Measurements from ENCODE around the gene SIX3. TPM values are rescaled to one million over a fixed set of nuclear protein-coding genes. Genes with fewer than 3 reads are reported as not detected.

SIX3 gene
- total and polyA plus RNA-seq, 8 donors = 0.19 to 1.7 (median 0.31) TPM

DNA sequence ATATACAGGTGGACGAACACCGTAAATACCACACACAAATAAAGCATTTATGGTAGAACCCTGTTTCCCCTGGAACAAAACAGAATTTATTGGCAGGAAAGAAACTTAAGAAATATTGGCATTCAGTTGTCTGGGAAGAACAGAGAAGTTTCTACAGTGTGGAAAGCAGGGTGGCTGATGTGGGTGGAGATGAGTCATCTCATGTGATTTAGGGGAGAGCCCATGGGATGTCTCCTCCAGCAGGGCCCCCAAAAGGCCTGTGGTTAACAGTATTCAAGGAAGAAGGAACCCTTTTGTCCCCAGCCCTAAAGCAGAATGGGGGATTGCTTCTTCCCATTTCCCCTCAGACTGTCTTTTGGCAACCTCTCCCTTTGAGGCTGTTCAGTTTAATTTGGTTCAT lies 24.2 kb downstream of the SIX3 start:
- no peak overlapping the region for H3K4me3 ChIP-seq
- H3K27me3 ChIP-seq = peaks cover 0 to 3% (median 0%) of the 10 kb centered on the region in 4 donors
- H3K4me1 ChIP-seq = no peaks in the 10 kb centered on the region
- WGBS, 2 donors = 91 to 96% methylated on average over 2 of the region's 2 CpGs
- TF ChIP-seq, protein P1, sequence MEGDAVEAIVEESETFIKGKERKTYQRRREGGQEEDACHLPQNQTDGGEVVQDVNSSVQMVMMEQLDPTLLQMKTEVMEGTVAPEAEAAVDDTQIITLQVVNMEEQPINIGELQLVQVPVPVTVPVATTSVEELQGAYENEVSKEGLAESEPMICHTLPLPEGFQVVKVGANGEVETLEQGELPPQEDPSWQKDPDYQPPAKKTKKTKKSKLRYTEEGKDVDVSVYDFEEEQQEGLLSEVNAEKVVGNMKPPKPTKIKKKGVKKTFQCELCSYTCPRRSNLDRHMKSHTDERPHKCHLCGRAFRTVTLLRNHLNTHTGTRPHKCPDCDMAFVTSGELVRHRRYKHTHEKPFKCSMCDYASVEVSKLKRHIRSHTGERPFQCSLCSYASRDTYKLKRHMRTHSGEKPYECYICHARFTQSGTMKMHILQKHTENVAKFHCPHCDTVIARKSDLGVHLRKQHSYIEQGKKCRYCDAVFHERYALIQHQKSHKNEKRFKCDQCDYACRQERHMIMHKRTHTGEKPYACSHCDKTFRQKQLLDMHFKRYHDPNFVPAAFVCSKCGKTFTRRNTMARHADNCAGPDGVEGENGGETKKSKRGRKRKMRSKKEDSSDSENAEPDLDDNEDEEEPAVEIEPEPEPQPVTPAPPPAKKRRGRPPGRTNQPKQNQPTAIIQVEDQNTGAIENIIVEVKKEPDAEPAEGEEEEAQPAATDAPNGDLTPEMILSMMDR (IDR thresholded peaks at IDR 0.05) = no peak
- intact Hi-C loops (cut with DNase I) = no loop called here
- no peaks in the 10 kb centered on the region for H3K36me3 ChIP-seq
- DNase-seq (no peak), ATAC-seq (peak in 1 of 4 donors; percentile 50), FAIRE-seq (no peak)
- H3K27ac ChIP-seq = no peak overlapping the region
- no peaks in the 10 kb centered on the region for H3K9me3 ChIP-seq

DNA sequence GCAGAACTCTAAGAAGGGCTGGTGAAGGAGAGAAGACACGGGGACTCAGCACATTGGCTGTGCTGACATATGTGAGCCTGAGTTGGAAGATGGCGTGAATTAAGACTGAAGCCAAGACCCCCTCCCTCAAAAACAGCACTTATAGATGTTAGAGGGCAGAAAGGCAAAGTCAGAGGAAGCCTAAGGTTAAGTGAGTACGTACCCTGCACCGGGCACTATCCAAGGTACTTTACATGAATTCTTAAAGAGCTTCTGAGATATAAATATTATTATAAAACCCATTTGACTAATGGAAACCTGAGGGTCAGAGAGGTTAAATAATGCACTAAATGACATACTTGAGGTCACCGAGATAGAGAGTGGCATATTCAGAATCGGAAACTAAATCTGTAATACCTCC lies 25.6 kb downstream of the SIX3 start:
- H3K36me3 ChIP-seq = no peaks in the 10 kb centered on the region
- FAIRE-seq = no peak
- ATAC-seq = no peak
- no peak for DNase-seq
- no peaks in the 10 kb centered on the region for H3K9me3 ChIP-seq
- H3K27ac ChIP-seq = no peak overlapping the region
- peaks cover 0 to 3% (median 0%) of the 10 kb centered on the region in 4 donors for H3K27me3 ChIP-seq
- intact Hi-C loops (cut with DNase I) = no loop called here
- no peak overlapping the region for H3K4me3 ChIP-seq
- H3K4me1 ChIP-seq = no peaks in the 10 kb centered on the region
- TF ChIP-seq, protein P1 (IDR thresholded peaks at IDR 0.05) = no peak
- 73 to 83% methylated on average over 6 of the region's 6 CpGs for WGBS, 2 donors

DNA sequence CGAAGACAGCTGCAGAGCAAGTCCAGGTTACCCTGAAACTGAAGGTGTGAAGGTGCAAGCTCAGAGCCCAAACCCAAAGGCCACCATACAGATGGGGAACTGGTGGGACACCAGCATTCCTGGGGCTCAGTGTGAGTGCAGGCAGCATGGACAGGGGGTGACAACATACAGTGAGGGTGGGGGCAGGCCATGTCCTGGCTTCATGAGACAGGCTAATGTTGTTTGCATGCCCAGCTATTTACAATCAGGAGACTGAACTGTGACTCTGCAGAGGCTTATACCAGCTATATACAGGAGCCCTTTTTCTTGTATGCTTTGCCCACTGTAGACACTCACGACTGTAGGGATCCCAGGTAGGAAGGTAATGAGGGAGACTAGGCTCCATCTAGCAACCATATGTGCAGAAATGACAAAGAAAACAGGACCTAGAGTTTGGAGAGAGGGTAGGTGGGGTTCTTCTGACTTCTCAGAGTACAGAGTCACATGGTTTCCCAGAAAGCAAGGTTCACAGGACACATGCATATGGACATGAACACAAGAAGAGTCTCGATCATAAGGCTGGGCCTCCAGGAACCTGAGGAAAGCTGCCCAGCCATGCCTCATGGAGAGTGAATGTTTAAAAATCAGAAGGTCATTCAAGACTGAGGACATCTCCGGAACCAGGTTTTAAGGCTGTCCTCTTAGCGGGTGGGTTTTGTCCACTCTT lies 26.4 kb downstream of the SIX3 start:
- FAIRE-seq (no peak), ATAC-seq (no peak), DNase-seq (no peak)
- TF ChIP-seq, protein P1 (IDR thresholded peaks at IDR 0.05) = no peak
- Histone ChIP-seq H3K4me1 (no peaks in the 10 kb centered on the region), H3K27me3 (peaks cover 0 to 3% (median 0%) of the 10 kb centered on the region in 4 donors), H3K9me3 (no peaks in the 10 kb centered on the region), H3K36me3 (no peaks in the 10 kb centered on the region), H3K27ac (no peak overlapping the region), H3K4me3 (no peak overlapping the region)
- 86 to 93% methylated on average over 5 of the region's 5 CpGs for WGBS, 2 donors
- intact Hi-C loops (cut with DNase I) = no loop called here

DNA sequence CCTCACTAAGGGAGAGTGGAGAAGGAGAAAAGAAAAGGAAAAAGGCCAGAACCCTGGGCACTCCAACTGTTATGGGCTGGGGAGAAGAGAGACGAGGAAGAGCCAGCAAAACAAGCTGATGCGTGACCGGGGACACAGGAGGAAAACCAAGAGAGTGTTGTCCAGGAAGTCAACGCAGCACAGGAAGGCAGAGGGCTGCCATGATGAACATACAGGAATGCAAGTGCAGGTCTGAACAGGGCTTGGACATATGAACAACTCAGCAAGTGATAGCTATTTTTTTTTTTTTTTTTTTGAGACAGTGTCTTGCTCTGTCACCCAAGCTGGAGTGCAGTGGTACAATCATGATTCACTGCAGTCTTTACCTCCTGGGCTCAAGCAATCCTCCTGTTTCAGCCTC lies 28.4 kb downstream of the SIX3 start:
- TF ChIP-seq, protein P1 (IDR thresholded peaks at IDR 0.05) = no peak
- FAIRE-seq (no peak), DNase-seq (no peak), ATAC-seq (no peak)
- peaks cover 0 to 3% (median 0%) of the 10 kb centered on the region in 4 donors for H3K27me3 ChIP-seq
- H3K9me3 ChIP-seq = no peaks in the 10 kb centered on the region
- H3K27ac ChIP-seq = no peak overlapping the region
- H3K36me3 ChIP-seq = no peaks in the 10 kb centered on the region
- H3K4me3 ChIP-seq = no peak overlapping the region
- intact Hi-C loops (cut with DNase I) = no loop called here
- 93 to 96% methylated on average over 4 of the region's 4 CpGs for WGBS, 2 donors
- H3K4me1 ChIP-seq = no peaks in the 10 kb centered on the region

DNA sequence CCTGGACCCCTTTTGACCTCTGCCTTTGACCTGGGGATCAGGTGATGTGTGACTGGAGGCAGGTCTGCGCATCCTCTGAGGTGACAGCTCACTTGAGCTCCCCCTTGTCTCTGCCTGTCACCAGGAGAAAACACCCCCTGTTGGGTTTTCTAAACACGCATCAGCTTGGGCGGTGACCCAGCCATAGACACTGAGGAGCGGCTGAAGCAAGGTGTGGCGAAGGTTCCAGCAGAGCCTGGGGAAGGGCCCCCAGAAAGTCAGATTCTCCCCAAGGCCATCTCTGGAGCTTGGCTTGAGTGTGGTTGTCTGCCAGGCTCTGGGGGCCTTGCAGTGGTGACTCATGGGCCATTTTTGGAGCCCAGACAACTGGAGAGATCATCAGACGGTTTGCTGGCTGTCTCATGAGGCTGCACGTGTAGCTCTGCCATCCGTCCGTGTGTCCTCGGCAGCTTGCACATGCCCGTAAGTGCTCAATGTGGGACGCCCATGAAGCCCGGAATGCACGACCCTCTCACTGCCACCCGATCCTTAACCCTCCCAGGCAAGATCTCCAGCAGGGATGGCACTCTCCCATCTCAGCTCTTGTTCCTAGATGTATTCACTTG lies 29.4 kb downstream of the SIX3 start:
- intact Hi-C loops (cut with DNase I) = no loop called here
- Histone ChIP-seq H3K4me1 (no peaks in the 10 kb centered on the region), H3K27me3 (no peaks in the 10 kb centered on the region), H3K27ac (no peak overlapping the region), H3K9me3 (no peaks in the 10 kb centered on the region), H3K4me3 (no peak overlapping the region), H3K36me3 (no peaks in the 10 kb centered on the region)
- 87 to 92% methylated on average over 15 of the region's 15 CpGs for WGBS, 2 donors
- DNase-seq = no peak
- ATAC-seq = peak in 1 of 4 donors; percentile 4
- FAIRE-seq = no peak
- TF ChIP-seq, protein P1 (IDR thresholded peaks at IDR 0.05) = no peak
